H1 (cell line): ENCODE results near the gene FKBP5. TPM values are rescaled to one million over a fixed set of nuclear protein-coding genes. Genes with fewer than 3 reads are reported as not detected.

Source experiments
- BCL11A ChIP-seq, 2 experiments: IDR thresholded peaks; one replicate each; pipeline ENCODE4 v1.6.1; 2011; ENCODE audit warnings: low read depth in 2 of 2, low read length in 2 of 2, mild to moderate bottlenecking in 2 of 2
- CBX8 ChIP-seq: fragments of 300-800, 300-1000 bp; sonication (generic); IDR thresholded peaks from 2 replicates; pipeline ENCODE4 v1.7.1; 2016; ENCODE audit warnings: low read depth, low read length, borderline replicate concordance
- CHD7 ChIP-seq: fragments of 300-600 bp; sonication (generic); IDR thresholded peaks from 2 replicates; pipeline ENCODE4 v1.7.1; 2012; ENCODE audit warnings: low read length, moderate library complexity, mild to moderate bottlenecking, inconsistent platforms; ENCODE audit not compliant: insufficient replicate concordance
- POLR2A ChIP-seq, 2 experiments: IDR thresholded peaks; 1 replicate in 1 of 2; 2 replicates in 1 of 2; pipeline ENCODE4 v1.6.1; 2011; ENCODE audit warnings: low read depth in 2 of 2, low read length in 2 of 2, mild to moderate bottlenecking in 2 of 2; ENCODE audit errors: control extremely low read depth in 1 of 2
- POLR2AphosphoS5 ChIP-seq: IDR thresholded peaks from 2 replicates; pipeline ENCODE4 v1.6.1; 2011; ENCODE audit warnings: low read depth, low read length
- polyA plus RNA-seq, 7 experiments: library from polyadenylated mRNA; depleted of rRNA in 3 of 7; stranded (reverse) in 5 of 7; unstranded in 2 of 7; fragments of >200 nt in 5 of 7; fragments of 200-250 nt in 2 of 7; gene quantifications; 1 replicate in 5 of 7; 2 replicates in 1 of 7; 4 replicates in 1 of 7; pipeline versions ENCODE4 v1.2.1 to v1.2.3, GENCODE V29; 2011 to 2013; ENCODE audit warnings: missing spikeins in 2 of 7, mixed read lengths in 2 of 7
- total RNA-seq: library from RNA; stranded (reverse); fragmentation: NEBNext Ultra II Directional; extraction: Animal tissue kit (Norgen Biotek cat#: 25700); gene quantifications from 2 replicates; pipeline ENCODE4 v1.2.1, GENCODE V29; 2021

FKBP5 gene
- total and polyA plus RNA-seq, 2 of the 8 experiments (the other 6 are each of a cell fraction or from before 2014, with no cell fraction given): 14.3 to 40.4 TPM

- no peak for TF ChIP-seq CHD7
- no peak for TF ChIP-seq POLR2AphosphoS5
- no peak for TF ChIP-seq POLR2A (IDR thresholded peaks at IDR 0.05; ENCODE audit: control extremely low read depth in 1 of 2, low read depth in 2 of 2, low read length in 2 of 2)
- TF ChIP-seq BCL11A (IDR thresholded peaks at IDR 0.05; ENCODE audit: low read depth in 2 of 2, low read length in 2 of 2): no peak
- no peak for TF ChIP-seq CBX8
Measured at GRCh38 chr6:35638679-35639078, 50.0 kb downstream of the FKBP5 start (continued).
